Glutamatergic neuron (in vitro differentiated cells): ENCODE data around the gene ARL11. TPM values are rescaled to one million over a fixed set of nuclear protein-coding genes. Genes with fewer than 3 reads are reported as not detected.

ENCODE experiments used
- DNase-seq: peaks from one replicate; pipeline ENCODE4 v3.0.0; 2022
- H3K27ac Mint-ChIP-seq: one replicate; pipeline ENCODE4 v1.8.0; 2020; ENCODE audit warnings: mild to moderate bottlenecking, mixed read lengths, inconsistent platforms; ENCODE audit not compliant: unreplicated experiment
- H3K27me3 Mint-ChIP-seq: one replicate; pipeline ENCODE4 v1.8.0; 2020; ENCODE audit warnings: mild to moderate bottlenecking, moderate library complexity, mixed read lengths, inconsistent platforms; ENCODE audit not compliant: unreplicated experiment
- H3K36me3 Mint-ChIP-seq: one replicate; pipeline ENCODE4 v1.8.0; 2020; ENCODE audit warnings: mild to moderate bottlenecking, mixed read lengths, inconsistent platforms; ENCODE audit not compliant: unreplicated experiment
- H3K4me1 Mint-ChIP-seq: one replicate; pipeline ENCODE4 v1.8.0; 2020; ENCODE audit warnings: mild to moderate bottlenecking, low read depth, mixed read lengths, inconsistent platforms; ENCODE audit not compliant: unreplicated experiment
- H3K4me3 Mint-ChIP-seq: one replicate; pipeline ENCODE4 v1.8.0; 2020; ENCODE audit warnings: mild to moderate bottlenecking, mixed read lengths, inconsistent platforms; ENCODE audit not compliant: unreplicated experiment
- H3K9me3 Mint-ChIP-seq: one replicate; pipeline ENCODE4 v1.8.0; 2020; ENCODE audit warnings: mild to moderate bottlenecking, moderate library complexity, mixed read lengths, inconsistent platforms; ENCODE audit not compliant: unreplicated experiment
- total RNA-seq: library from RNA; stranded (reverse); fragmentation: NEBNext Ultra II Directional; extraction: Animal tissue kit (Norgen Biotek cat#: 25700); gene quantifications from one replicate; pipeline ENCODE4 v1.2.1, GENCODE V29; 2021; ENCODE audit not compliant: unreplicated experiment
- TF ChIP-seq, protein P1 (sequence below): fragments of 200-600 bp; sonication (generic); IDR thresholded peaks from one replicate; pipeline ENCODE4 v1.5.0; 2021; ENCODE audit not compliant: partially characterized antibody, unreplicated experiment

The ARL11 gene
- total RNA-seq, 1 donor from 2014 or later, result not detected

DNA sequence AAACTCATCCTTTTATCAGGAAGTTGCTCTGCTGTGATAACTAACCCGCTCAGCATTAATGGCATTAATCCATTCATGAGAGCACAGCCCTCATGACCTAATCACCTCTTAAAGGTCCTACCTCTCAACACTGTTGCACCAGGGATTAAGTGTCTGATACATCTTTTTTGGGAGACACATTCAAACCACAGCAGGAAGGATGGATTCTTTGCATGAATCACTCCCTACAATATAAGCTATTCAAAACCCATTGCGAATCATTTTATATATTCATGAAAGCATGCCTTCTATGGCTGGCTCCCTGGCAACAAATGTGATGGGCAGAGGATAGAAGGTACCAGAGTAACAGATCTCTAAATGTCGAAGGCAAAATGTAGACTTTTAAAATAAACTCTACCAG is 27.6 kb downstream of the ARL11 start:
- TF ChIP-seq, protein P1, sequence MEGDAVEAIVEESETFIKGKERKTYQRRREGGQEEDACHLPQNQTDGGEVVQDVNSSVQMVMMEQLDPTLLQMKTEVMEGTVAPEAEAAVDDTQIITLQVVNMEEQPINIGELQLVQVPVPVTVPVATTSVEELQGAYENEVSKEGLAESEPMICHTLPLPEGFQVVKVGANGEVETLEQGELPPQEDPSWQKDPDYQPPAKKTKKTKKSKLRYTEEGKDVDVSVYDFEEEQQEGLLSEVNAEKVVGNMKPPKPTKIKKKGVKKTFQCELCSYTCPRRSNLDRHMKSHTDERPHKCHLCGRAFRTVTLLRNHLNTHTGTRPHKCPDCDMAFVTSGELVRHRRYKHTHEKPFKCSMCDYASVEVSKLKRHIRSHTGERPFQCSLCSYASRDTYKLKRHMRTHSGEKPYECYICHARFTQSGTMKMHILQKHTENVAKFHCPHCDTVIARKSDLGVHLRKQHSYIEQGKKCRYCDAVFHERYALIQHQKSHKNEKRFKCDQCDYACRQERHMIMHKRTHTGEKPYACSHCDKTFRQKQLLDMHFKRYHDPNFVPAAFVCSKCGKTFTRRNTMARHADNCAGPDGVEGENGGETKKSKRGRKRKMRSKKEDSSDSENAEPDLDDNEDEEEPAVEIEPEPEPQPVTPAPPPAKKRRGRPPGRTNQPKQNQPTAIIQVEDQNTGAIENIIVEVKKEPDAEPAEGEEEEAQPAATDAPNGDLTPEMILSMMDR, result no peak
- DNase-seq, result no peak
- H3K36me3 Mint-ChIP-seq, result no peaks in the 10 kb centered on the region
- H3K27ac Mint-ChIP-seq, result no peak overlapping the region
- H3K4me3 Mint-ChIP-seq, result no peak overlapping the region
- peaks cover 12% of the 10 kb centered on the region for H3K4me1 Mint-ChIP-seq
- peaks cover 3% of the 10 kb centered on the region for H3K27me3 Mint-ChIP-seq
- peaks cover 3% of the 10 kb centered on the region for H3K9me3 Mint-ChIP-seq

DNA sequence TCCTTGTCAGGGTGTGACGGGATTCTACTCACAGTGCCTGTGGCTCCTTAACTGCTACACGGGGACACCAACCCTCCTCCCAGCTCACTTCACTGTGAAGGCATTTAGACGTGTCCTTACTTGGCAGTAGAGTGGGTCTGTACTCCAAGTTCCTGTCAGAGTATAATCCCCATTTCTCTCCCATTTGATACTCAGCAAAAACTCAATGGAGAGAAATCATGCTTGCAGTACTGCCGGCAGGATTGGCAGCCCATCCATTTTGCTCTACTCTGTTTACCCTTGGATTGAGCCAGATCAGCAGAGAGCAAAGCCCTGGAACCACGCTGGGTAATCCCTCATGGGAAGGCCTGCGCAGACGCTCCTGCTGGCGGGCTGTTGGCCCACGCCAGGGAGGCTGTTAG is 28.9 kb downstream of the ARL11 start:
- H3K36me3 Mint-ChIP-seq, result no peaks in the 10 kb centered on the region
- no peak overlapping the region for H3K4me3 Mint-ChIP-seq
- peaks cover 2% of the 10 kb centered on the region for H3K9me3 Mint-ChIP-seq
- no peaks in the 10 kb centered on the region for H3K27me3 Mint-ChIP-seq
- TF ChIP-seq, protein P1, result no peak
- no peak overlapping the region for H3K27ac Mint-ChIP-seq
- peaks cover 9% of the 10 kb centered on the region for H3K4me1 Mint-ChIP-seq
- DNase-seq, result no peak

DNA sequence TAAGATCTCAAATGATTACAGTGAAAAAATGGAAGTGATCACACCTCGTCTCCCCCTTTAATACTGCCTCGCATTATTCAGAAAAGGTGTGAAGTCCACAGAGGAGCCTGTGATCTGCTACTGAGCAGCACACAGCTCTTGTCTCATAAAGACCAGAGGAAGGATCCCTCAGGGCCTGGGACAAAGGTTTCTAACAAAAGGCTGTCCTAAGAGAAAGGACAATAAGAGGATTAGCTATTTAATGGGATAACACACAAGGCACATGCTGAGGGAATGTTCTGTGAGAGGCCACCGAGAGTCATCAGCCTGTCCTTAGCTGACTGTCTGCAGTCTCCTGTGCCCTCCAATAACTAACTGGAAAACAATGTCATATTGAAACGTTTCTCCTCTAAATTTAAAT is 36.3 kb downstream of the ARL11 start:
- H3K4me3 Mint-ChIP-seq, result no peak overlapping the region
- no peak overlapping the region for H3K27ac Mint-ChIP-seq
- DNase-seq, result no peak
- H3K36me3 Mint-ChIP-seq, result no peaks in the 10 kb centered on the region
- peaks cover 1% of the 10 kb centered on the region for H3K4me1 Mint-ChIP-seq
- H3K9me3 Mint-ChIP-seq, result no peaks in the 10 kb centered on the region
- TF ChIP-seq, protein P1, result no peak
- no peaks in the 10 kb centered on the region for H3K27me3 Mint-ChIP-seq

DNA sequence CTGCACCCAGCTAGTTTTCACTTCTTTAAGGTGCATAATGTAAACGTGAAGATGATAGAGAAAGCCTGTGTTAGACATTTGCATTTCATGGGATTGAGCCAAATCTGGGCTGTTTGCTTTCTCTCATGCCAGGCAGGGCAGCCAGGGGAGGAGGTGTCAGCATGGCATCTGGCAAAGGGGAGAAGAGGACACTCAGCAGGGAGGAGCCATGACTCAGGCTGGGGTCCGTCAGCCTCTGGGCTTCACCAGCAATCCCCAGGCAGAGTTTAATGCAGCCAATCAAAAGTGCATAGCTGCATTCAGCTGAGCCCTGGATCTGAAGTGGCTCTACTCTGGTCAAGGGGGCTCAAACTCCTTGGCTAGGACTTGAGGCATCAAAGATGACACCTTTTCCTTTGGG is 39.5 kb downstream of the ARL11 start:
- H3K36me3 Mint-ChIP-seq, result no peaks in the 10 kb centered on the region
- TF ChIP-seq, protein P1, result no peak

DNA sequence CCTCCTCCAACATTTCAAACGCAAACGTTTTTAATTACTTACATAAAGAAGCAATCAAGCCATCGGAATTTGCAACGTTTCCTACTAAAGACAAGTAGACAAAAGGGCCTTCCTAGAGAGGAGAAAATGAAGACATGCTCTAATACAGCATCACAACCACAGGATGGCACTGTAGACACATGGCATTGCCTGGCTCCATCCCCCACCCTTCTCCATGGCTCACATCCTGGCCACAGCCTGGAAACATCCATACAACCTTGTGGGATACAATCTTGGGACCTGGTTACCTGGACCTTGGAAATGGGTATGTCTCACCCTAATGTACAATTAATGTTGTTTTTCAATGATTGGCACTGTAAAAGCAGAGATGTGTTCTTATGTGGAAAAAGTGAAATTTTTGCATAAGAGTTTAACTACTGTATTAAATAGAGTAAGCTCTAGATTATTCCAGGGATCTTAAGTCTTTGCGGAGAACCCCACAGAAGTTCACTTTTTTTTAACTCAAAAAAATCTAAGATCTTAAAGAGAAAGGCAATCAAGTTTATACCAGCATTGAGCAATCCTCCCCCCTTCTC is 41.5 kb downstream of the ARL11 start:
- TF ChIP-seq, protein P1, result peak; percentile 30
- peaks cover 2% of the 10 kb centered on the region for H3K9me3 Mint-ChIP-seq
- H3K27ac Mint-ChIP-seq, result peak overlapping the region; percentile 30
- no peak overlapping the region for H3K4me3 Mint-ChIP-seq
- no peaks in the 10 kb centered on the region for H3K36me3 Mint-ChIP-seq
- no peaks in the 10 kb centered on the region for H3K27me3 Mint-ChIP-seq
- peak; percentile 68 for DNase-seq
- H3K4me1 Mint-ChIP-seq, result no peaks in the 10 kb centered on the region

More for the DNA sequence above, 39.5 kb downstream of the ARL11 start:
- no peak for DNase-seq
- Mint-ChIP-seq H3K4me3 (no peak overlapping the region), H3K9me3 (peaks cover 2% of the 10 kb centered on the region), H3K4me1 (peaks cover 1% of the 10 kb centered on the region), H3K27me3 (no peaks in the 10 kb centered on the region), H3K27ac (no peak overlapping the region)
